NCI-H2196 (cell line): ENCODE measurements around the gene MFAP3.
"Not testable (repeated sequence)": the region's sequence is repeated elsewhere in the genome, so short reads cannot be mapped to it uniquely, and the experiment has no call there.

ENCODE experiments used
- DNase-seq: peaks from one replicate; lab custom pipeline; 2025; ENCODE audit not compliant: unreplicated experiment; lab: John Stamatoyannopoulos, UW

Gene MFAP3

DNA sequence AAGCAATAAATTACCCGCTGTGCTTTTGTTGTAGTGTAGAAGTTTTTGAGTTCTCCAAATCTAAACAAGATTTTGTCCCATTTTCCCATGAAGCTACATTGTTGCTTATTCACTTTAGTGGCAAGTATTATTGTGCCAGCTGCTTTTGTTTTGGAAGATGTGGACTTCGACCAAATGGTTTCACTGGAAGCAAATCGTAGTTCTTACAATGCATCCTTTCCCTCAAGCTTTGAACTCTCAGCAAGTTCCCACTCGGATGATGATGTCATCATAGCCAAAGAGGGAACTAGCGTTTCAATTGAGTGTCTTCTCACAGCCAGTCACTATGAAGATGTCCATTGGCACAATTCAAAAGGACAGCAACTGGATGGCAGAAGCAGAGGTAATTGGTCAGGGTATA lies 10.9 kb downstream of the MFAP3 start:
- no peak for DNase-seq

DNA sequence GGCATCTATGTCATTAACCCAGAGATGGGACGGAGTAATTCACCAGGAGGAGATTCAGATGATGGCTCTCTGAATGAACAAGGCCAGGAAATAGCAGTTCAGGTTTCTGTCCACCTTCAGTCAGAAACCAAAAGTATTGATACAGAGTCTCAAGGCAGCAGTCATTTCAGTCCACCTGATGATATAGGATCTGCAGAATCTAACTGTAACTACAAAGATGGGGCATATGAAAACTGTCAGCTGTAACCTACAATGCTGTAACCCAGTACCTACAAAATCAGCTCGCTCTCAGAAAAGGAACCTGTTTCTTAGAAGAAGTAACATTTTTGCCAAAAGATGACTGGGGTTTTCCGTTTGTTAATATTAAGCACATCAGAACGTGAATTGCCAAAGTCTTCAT lies 14.7 kb downstream of the MFAP3 start:
- DNase-seq: no peak

DNA sequence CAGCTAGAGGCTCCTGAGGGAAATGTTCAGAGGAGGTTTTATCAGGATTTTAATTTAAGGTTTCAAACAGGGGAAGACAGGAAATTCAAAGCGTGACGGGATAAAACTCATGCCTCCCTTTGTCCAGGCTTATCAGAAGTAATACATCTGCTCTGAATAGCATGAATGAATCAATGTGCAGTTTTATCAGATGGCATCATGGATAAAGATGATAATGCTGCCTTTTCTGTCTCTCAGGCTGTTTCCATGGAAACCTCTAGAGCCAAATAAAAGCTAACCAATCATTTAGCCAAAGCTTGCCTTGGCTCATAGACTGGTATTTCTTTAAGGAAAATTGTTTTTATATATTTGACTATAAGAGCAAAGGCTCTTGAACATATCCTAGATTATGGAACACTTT lies 16.4 kb downstream of the MFAP3 start:
- peak; percentile 23 for DNase-seq

DNA sequence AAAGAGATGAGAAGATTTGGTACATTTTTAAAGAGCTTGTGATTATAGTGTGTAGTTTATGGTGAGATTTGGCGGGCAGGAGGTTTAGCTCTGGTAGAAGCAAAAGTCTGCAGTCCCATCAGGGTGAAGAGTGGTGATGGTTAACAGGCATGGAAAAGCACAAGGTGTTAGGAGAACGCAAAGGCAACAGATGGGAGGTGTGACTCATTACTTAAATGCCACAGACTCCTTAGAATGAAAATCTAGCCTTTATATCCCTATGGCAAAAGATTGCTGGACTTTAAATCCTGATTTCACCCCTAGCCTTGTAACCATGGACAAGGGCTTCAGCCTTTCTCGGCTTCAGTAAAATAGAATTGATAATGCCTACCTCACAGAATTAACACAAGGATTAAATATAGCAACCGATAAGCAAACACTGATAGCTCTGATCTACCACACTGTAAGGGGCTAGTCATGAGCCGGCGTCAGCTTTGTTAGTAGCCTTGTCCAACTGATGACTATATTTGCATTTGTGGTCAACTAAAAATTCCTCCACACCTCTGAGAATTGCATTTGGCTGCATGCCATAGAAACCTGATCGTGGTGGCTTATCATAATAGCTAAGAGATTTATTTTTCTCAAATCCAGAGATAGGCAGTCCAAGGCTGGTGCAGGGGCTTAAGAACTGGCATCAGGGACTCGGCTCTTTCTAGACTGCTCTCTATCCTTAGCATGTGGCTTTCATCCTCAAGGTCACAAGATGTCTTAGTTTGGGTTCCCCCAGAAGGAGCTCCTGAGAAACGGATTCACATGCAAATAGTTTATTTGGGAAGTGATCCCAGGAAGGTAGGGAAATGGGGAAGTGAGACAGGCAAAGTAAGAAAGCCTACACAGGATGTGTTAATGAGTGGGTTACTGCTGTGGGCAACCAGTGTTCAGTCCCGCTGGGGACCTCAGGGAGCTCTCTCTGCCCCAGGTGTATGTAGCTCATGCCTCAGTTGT lies 19.6 kb downstream of the MFAP3 start:
- DNase-seq: peak; percentile 49

DNA sequence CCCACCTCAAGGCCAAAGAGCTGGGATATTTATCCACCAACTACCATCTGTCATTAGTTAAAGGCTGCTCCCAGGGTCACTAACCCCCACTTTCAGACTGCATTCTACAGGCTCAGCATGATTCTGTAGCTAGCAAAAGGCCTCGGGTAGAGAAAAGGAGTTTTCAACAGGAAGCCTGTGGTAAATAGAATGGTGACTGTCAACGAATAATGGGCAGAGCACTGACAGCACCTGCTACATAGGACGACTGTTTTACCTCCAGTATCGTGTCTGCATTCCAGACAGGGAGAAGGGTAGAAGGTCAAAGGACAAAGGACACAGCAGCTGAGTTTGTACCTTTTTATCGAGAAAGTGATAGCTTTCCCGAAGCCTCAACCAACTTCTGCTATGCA lies 20.3 kb downstream of the MFAP3 start:
- no peak for DNase-seq

DNA sequence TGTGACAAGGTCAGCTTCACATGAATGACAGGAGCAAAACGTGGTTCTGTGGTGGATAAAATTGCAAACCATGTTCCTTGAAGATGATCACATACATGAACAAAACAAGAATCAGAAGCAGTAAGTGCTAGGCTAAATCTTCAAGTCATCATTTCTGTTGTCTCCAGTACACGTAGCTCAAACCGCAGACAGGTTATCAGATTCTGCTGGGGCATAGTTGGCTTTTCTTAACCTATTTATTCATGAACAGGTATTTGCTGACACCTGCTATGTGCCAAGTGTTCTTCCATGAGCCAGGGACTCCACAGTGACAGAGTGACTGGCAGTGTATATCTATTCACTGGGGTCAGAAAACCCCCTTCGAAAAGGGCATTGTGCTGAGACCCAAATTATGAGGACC lies 20.8 kb downstream of the MFAP3 start:
- DNase-seq: no peak

DNA sequence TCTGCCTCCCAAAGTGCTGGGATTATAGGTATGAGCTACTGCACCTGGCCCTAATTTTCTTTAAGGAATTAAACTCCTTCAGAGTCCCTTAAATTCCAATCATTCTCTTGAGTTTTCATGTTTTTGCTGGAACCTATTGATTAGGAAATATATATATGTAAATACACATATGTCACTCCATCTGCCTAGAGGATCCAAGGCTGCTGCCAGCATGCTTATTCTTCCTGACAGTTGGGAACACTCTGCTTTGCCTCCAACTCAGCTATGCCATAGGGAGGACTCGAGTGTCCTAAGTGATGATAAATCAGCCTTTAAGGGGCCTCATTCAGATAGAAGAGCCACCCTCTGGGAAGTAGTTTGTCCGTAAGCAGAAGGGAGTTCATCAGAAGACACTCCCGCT lies 21.8 kb downstream of the MFAP3 start:
- DNase-seq: no peak

DNA sequence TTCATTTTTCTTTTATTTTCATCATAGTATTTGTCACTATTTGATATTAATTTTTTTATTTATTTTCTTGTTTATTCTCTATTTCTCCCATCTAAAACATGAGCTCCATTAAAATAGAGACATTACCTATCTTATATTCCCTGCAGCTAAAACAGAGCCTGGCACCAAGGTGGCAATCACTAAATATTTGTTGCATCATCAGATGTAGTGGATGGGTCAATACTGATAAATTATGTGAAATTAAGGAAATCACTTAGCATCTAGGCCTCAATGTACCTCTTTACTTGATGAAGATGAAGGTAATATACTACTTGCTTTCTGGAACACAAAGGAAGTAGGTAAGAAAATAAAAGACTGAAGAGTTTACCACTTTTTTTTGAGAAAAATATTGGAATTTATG lies 24.6 kb downstream of the MFAP3 start:
- no peak for DNase-seq

DNA sequence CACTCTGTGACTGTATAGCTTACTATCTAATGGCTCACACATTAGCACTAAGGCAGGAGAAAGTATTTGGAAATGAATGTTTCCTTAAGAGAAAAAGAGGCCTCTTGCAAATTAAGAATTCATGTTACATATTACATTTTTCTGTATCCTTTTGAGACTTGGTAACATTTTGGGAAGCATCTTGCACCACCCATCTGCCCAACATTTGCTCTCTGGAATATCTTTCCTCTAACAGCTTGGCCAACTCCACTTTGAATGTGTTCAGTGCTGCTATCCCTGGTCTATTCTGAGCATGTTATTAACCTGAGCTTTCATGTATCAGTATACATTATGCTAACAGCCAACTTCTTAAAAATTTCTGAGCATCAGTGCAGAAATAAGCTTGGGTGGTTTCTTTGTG lies 27.2 kb downstream of the MFAP3 start:
- DNase-seq: no peak

DNA sequence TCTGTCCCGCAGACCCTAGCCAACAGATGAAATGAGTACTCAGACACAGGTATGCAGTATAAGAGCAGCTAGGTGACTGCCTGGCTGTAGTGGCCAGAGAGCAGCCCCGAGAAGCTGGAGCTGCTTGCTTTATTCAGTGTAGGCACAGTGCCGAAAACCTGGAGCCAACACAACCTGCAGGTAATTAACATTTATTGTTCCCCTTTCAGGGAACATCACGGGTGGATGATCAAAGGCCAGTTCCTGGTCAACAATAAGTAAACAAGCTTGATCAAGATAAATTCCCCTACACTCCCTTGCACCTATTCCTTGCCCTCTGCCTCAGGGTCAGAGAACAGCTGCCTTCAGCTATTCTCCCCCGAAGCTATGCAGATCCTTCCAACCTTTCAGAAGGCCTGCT lies 31.1 kb downstream of the MFAP3 start:
- not testable (repeated sequence) for DNase-seq

DNA sequence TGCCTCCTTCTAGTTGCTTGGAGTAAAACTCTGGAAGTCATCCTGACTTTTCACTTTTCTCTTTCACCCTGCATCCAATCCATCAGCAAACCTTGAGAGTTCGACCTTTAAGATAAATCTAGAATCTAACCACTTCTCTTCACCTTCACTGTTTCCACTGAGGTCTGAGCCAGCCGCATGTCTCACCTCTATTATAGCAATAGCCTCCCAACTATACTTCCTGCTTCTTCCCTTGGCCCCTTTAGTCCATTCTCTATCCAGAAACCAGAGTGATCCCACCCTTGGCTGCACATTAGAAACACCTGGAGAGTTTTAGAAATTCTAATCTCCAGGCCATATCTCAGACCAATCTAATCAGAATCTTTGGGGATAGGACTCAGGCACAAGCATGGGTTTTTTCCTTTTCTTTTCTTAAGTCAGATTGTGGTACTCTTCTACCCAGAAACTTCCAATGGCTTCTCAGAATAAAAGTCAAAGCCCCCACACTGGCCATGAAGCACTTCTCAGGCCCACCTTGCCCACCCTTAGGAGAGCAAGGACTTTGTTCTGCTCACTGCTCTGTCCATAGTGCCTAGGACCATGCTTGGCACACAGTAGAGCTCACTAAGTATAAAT lies 33.1 kb downstream of the MFAP3 start:
- DNase-seq: no peak

DNA sequence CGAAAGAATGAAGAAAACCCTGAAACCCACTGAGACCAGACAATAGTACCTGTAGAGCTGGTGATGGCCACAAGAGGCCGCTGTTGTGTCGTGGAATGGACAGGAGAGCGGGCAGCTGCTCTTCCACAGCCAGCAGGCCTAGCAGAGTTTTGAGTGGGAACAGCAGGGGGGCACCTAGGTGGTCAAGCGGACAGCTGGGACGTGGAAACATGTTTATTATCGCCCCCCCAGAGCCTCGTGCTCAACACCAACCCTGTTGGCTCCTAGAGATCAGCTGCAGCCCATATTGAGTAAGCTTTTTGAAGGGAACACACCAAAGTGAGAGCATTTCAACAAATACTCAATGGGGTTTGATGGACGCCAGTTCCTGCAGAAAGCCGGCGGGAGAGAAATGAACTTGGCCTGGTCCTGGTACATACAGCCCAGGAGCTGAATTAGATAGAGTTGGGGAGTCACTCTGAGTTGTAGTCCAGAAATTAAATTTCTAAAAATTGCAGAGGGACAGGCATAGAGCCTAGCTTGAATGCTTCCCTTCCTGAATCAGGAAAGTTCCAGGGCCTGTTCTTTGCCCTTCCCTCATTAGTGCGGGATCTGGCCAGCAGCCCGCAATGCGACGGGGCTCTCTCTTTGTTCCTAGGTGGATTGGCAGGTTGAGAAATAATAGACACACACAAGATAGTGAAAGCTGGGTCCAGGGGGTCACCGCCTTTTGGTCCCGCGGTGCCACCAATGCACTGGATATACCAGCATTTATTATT lies 33.8 kb downstream of the MFAP3 start:
- DNase-seq: peak; percentile 80

DNA sequence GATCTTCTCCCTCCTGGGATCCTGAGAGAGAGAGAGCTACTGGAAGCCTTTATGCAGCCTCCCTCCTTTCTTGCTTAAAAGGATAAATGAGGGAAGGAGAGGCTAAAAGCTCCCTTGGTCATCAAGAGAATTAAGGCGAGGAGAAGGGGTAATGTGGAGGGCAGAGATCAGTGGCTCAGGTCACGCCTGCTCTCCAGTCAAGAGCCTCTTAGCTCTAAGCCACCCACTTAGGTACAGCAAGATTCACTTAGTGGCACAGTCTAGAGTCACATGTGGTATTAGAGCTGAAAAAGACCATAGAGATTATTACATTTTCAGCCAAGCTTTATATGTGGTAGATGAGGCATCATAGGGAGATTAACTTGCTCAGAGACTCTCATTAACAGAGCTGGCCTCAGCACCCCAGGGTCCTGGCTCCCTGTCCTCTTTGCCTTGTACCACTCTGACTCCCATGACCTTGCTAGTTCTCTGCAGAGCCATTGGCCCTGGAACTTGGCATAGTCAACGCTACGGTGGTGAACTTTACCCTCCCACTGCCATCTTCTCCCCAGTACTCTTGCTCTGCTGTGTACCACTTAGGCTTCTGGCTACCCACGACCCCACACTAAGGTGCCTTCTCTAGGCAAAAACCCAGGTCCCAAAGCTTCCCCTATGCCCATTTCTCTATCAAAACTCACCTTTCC lies 37.6 kb downstream of the MFAP3 start:
- DNase-seq: no peak

DNA sequence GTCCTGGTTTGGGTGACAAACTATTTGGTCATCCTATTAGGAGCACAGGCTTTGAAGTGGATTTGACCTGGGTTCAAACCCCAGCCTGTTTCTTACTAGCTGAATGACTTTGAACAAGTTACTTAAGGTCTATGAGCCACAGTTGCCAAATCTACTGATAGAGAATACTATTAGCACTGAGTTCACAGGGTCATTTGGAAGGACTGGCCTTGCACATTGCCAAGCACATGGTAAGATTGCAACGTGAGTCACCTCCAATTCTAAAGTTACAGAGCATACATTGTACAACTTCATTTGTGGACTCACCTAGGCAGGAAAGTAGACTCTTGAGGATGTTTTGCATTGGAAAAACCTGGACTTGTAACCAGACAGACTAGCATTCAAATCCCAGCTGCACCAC lies 38.9 kb downstream of the MFAP3 start:
- DNase-seq: peak; percentile 29

DNA sequence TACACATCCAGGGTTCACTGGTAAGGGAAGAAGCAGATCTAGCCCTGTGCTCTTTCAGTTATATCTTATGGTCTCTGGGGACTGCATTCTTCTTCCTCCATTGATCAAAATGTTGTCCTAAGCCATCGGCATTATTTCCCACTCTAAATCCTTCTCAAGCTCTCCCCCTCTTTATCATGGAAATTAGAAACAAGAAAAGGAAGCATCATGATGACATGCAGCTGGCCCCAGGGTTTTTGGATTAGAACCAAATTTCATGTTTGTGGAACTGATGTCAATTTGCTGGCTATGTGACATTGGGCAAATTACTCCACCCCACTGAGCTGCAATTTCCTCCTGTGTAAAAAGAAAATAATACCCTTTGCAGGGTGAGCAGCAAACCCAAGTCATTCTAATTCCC lies 39.5 kb downstream of the MFAP3 start:
- peak; percentile 39 for DNase-seq

DNA sequence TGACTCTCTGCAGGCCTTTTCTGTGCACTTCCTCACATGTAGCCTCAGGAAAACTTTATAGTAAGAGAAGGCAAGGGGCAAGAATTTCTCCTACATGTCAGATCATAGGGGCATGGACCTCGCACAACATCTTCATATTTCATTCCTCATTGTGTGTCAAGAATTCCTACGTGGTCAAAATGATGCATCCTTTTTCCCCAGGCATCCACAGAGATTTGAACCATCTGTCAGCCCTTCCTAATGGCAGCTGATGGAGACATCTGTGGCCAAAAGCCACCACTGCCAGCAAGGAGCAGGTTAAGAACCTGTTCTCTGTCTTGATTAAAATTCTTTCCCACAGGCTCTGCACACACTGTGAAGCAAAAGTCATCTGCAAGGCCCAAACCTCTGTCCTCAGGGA lies 42.5 kb downstream of the MFAP3 start:
- DNase-seq: no peak

DNA sequence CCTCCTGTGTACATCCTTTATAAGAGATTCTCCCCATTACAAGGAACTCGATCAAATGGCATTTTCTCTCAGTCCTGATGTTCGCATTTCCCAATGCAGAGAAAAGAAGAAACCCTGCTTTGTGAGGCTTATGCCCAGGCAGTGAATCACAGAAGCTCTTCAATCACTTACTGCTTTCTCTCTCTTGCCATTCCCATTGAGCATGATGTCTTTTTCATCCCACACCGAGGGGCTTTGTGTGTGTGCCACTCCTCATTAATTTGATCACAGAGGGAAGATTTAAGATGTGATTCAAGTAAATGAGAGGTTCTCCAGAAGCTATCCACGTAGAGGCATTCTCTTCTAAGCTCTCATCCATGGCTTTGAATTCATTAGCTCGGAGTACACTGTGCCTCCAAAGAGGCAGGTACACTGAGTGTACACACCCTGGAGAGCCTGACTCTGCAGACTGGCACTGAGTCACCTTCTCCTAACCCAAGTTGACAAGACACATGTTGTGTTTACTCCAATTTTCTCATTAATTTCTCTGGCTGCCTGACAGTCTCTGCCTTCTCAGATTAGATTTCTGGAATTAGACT lies 45.4 kb downstream of the MFAP3 start:
- no peak for DNase-seq

DNA sequence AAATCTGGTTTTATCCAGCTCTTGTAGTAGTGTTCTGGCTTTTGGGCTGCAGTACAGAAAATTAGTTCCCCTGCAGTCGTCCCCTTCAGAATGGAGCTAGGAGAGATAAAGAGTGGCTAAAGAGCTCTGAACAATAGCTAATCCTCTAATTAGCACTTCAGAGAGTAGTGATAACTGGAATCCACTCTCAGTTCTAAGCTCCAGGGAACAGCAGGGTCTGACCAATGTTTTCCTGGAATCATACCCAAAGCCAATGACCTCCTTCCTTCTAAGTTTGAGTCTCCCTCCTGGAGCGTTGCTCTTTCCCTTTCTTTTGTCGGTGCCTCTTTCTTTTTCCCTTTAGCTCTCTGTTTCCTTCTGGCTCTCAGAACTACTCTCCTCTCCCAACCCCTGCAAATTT lies 47.4 kb downstream of the MFAP3 start:
- DNase-seq: no peak

DNA sequence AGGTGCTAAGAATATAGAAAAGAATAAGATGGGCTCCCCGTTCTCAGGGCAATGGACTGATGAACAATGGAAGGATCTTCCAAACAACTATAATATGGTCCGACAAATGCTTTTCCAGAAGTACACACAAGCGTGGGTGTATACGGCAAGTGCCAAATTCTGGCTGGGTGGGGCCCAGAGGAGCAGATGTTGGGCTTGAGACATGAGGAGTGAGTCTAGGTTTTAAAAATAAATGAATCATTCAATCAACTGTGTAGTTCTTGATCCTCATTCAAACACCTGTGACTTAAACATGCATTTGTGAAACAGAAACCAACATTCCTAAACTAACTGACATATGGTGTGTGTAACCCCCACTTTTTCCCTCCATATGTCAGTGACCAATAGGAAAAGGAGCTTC lies 47.9 kb downstream of the MFAP3 start:
- DNase-seq: no peak

DNA sequence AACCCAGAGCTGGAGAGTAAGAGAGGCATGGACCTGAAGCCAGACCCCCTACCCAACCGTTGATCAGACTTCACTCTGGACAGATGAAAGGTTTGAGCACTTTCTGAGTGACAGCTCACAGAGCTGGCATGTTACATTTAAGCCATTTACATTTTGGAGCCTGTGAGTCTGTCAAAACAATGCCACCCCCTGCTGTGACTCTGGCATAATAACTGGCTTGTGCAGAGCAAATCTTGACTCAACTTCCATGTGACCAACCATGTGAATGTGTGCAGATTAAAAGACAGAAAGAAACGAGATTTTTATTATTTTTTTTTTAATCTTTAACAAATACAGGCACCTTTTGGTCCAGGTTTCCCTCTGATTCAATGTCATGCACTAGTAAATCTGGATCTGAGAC lies 48.5 kb downstream of the MFAP3 start:
- DNase-seq: no peak

DNA sequence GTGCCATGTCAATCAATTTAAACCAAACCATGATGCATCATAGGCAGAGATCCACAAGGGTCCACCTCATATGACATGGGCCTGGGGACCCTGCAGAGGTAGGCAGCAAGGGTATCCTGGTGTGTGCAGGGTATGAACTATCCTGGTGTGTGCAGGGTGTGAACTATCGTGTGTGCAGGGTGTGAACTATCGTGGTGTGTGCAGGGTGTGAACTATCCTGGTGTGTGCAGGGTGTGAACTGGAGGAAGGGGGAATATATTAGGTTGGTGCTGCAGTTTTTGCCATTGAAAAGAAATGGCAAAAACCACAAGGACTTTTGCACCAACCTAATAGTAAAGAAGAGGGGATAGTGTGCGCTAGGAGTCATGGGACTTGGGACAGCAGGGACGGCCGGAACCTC lies 50.0 kb downstream of the MFAP3 start:
- DNase-seq: no peak
